GM20000 (cell line): ENCODE results near the gene VAMP5.
"Not testable (repeated sequence)": the region's sequence is repeated elsewhere in the genome, so short reads cannot be mapped to it uniquely, and the experiment has no call there.

Experiments used
- DNase-seq: peaks from one replicate; pipeline ENCODE4 v3.0.0; 2012; ENCODE audit warnings: low spot score
- TF ChIP-seq, protein P1 (sequence below): IDR thresholded peaks from 2 replicates; pipeline ENCODE4 v1.5.1; 2012; ENCODE audit warnings: mild to moderate bottlenecking, control low read depth; ENCODE audit errors: extremely low read depth, missing control alignments

VAMP5 gene

DNA sequence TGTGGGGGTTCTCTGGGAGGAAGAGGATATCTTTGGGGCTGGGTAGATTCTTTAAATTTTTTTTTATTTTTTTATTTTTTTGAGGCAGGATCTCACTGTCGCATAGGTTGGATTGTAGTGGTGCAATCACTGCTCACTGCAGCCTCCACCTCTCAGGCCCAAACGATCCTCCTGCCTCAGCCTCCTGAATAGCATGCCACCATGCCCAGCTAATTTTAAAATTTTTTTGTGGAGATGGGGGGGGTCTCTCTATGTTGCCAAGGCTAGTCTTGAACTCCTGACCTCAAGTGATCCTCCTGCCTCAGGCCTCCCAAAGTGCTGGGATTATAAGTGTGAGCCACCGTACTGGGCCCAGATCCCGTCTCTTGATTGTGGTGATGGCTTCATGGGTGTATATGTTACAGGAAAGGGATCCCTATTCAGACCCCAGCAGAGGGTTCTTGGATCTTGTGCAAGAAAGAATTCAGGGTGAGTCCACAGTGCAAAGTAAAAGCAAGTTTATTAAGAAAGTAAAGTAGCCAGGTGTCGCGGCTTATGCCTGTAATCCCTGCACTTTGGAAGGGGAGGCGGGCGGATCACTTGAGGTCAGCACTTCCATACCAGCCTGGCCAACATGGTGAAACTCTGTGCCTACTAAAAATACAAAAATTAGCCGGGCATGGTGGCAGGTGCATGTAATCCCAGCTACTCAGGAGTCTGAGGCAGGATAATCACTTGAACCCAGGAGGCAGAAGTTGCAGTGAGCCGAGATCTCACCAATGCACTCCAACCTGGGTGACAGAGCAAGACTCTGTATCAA, 29.7 kb downstream of the VAMP5 start:
- TF ChIP-seq, protein P1, sequence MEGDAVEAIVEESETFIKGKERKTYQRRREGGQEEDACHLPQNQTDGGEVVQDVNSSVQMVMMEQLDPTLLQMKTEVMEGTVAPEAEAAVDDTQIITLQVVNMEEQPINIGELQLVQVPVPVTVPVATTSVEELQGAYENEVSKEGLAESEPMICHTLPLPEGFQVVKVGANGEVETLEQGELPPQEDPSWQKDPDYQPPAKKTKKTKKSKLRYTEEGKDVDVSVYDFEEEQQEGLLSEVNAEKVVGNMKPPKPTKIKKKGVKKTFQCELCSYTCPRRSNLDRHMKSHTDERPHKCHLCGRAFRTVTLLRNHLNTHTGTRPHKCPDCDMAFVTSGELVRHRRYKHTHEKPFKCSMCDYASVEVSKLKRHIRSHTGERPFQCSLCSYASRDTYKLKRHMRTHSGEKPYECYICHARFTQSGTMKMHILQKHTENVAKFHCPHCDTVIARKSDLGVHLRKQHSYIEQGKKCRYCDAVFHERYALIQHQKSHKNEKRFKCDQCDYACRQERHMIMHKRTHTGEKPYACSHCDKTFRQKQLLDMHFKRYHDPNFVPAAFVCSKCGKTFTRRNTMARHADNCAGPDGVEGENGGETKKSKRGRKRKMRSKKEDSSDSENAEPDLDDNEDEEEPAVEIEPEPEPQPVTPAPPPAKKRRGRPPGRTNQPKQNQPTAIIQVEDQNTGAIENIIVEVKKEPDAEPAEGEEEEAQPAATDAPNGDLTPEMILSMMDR, result no peak
- no peak for DNase-seq

DNA sequence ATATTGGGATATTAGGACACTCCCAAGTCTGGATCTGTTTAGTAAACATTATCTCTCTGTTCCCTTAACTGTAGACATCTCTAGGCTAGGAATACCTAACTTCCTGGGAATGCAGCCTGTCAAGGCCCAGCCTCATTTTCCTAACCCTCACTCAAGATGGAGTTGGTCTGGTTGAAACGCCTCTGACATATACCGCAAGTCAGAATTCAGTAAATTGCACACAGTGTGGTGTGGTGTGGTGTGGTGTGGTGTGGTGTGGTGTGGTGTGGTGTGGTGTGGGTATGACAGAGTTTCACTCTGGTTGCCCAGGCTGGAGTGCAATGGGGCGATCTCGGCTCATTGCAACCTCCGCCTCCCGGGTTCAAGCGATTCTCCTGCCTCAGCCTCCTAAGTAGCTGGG, 30.5 kb downstream of the VAMP5 start:
- DNase-seq, result not testable (repeated sequence)

DNA sequence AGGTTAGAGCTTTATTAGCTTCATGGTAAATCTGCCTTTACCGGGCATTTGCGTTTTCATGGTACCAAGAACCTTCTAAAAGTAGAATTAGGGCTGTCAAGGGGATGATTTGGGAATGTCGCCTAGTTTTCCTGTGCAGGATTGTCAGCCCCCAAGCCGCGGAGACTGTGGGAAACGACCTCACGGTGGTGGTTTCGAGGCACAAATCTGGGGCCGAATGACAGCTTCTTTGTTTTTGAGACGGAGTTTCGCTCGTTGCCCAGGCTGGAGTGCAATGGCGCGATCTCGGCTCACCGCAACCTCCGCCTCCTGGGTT, 31.1 kb downstream of the VAMP5 start:
- TF ChIP-seq, protein P1, result no peak
- no peak for DNase-seq

DNA sequence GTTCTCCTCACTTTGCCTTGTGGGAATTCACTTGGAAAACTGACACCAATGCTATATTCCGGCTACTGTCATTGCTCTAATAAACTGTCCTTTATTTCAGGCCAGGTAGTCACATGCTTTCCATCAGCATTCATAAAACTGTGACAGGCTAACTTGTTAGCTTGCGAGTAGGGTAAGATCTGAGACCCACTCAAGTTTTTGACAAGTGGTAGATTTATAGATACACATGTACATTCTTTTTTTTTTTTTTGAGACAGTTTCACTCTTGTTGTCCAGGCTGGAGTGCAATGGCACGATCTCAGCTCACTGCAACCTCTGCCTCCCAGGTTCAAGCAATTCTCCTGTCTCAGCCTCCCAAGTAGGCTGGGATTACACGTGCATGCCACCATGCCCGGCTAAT, 33.5 kb downstream of the VAMP5 start:
- not testable (repeated sequence) for DNase-seq

DNA sequence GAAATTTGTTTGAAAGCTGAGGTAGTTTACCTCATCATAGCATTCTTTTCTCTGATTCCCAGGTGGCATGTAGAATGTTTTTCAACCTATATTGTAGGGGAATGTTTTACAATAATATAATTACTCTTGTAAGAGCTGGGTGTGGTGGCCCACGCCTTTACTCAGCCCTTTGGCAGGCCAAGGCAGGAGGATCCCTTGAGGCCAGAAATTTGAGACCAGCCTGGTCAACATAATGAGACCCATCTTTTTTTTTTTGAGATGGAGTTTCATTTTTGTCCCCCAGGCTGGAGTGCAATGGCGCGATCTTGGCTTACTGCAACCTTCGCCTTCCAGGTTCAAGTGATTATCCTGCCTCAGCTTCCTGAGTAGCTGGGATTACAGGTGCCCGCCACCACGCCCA, 35.4 kb downstream of the VAMP5 start:
- no peak for DNase-seq
- TF ChIP-seq, protein P1, result no peak

DNA sequence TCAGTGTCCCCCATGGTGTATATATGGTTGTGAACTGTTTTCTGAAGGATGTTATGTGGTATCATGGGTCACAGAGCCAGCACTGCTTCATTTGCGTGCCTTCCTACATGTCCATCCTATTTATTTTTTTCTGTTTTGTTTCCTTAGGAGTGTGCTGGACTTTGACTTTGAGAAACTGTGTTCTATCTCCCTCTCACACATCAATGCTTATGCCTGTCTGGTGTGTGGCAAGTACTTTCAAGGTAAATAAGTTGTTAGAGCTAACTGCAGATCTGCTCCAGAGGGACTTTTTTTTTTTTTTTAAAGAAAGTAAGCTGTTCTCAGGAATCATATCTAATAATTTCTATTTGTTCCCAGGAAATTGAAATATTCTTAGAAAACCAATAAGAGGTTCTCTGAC, 37.1 kb downstream of the VAMP5 start:
- TF ChIP-seq, protein P1, result no peak
- no peak for DNase-seq

DNA sequence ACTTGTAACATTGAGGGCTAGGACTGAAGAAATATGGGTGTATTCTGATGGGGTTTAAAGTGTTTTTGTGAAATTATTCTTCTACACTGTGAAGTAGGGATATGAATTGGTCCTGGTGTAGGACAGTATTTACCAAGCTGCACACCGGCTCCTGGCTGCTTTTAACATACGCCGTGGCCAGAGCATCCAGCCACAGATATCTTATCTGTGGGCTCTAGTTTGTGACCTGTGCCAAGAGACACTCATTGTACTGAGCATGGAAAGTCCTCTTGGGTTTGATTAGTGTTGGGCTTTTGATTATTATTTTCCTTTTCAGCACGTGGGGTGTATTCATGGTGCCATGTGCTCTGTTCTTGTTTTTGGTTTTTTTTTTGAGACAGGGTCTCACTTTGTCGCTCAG, 39.8 kb downstream of the VAMP5 start:
- TF ChIP-seq, protein P1, result no peak
- no peak for DNase-seq

DNA sequence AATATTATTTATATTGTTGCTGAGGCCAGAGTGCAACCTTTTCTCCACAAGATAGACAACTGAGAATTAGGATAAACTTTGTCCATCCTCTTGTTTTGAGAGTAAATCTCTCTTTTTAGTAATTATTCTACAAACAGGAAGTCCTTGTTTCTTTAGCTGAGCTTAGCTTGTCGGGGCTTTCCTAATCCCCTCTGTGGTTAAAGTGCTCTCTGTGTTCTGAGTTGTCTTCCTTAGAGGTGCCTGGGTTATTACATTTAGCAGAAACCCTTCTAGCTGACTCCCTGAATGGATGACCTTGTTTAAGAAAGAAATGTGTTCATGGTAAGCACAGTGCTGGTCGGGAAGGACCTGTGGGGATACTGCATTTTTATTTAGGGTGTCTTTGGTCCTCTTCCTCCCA, 44.4 kb downstream of the VAMP5 start:
- peak; percentile 54 for DNase-seq
- TF ChIP-seq, protein P1, result no peak

DNA sequence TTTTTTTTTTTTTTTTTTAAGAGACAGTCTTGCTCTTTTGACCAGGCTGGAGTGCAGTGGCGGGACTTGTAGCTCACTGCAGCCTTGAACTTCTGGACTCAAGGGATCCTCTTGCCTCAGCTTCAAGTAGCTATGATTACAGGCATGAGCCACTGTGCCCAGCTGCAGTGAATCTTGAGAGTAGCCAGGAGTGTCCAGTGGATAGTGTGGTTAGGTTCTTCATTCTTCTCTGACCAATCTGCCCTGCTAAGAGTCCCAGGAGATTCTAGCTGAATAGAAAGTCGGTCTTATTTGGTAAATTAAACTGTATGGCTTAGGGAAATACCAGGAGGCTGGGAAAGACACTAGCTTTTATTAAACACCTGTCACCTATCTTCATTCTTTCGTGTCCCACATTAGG, 47.1 kb downstream of the VAMP5 start:
- DNase-seq, result no peak
- TF ChIP-seq, protein P1, result no peak
